HCT116 (cell line): ENCODE results near the gene KRTAP20-2. TPM values are rescaled to one million over a fixed set of nuclear protein-coding genes. Genes with fewer than 3 reads are reported as not detected.

ENCODE experiments used
- ATAC-seq: fragments of 200-7000 bp; cut with Tn5 transposase; 2 replicates; pipeline ENCODE4 v1.9.1; 2020; ENCODE audit warnings: mild to moderate bottlenecking, moderate library complexity
- BruUV-seq: library from RNA; stranded (reverse); fragments of 400-500 nt; replicated peaks from 2 replicates; lab custom pipeline; 2021; lab: Mats Ljungman, UMichigan
- CTCF ChIA-PET: fragments of 300-600 bp; sonication (Branson Sonifier 250); formaldehyde crosslinking; loops from one replicate; lab custom pipeline; 2021; ENCODE audit warnings: antibody characterized with exemption; lab: Charles Lee
- POLR2A ChIA-PET: fragments of 300-600, 350-600 bp; sonication (Branson Sonifier 250); formaldehyde crosslinking; loops from one replicate; lab custom pipeline; 2021; ENCODE audit warnings: antibody characterized with exemption; lab: Charles Lee
- RAD21 ChIA-PET, 2 experiments: fragments of 300-600 bp; sonication (Branson Sonifier 250); formaldehyde crosslinking; loops; one replicate each; lab custom pipeline; 2023; ENCODE audit warnings: low total read pairs in 2 of 2; ENCODE audit not compliant: uncharacterized antibody in 2 of 2, unreplicated experiment in 2 of 2, low non-redundant PET in 1 of 2; lab: Charles Lee
- DNase-seq: peaks from one replicate; pipeline ENCODE4 v3.0.0-alpha.2; 2010; ENCODE audit warnings: low read depth, low spot score
- H2AFZ ChIP-seq: fragments of 200-600 bp; shearing (Covaris generic), sonication (generic); 2 replicates; pipeline ENCODE4 v1.6.1; 2017; ENCODE audit warnings: low read depth, mixed run types, mixed read lengths, antibody characterized with exemption, low read length; ENCODE audit not compliant: poor library complexity, severe bottlenecking
- H3K27ac ChIP-seq: 2 replicates; pipeline ENCODE4 v1.5.1; 2012; ENCODE audit warnings: low read depth, low read length
- H3K27me3 ChIP-seq: fragments of 200-600 bp; sonication (generic); 2 replicates; pipeline ENCODE4 v1.6.1; 2016; ENCODE audit warnings: mixed run types, low read length, mixed read lengths; ENCODE audit not compliant: insufficient read depth
- H3K36me3 ChIP-seq, 2 experiments: fragments of 200-500 bp in 1 of 2; fragments of 200-600 bp in 1 of 2; sonication (Bioruptor generic) in 1 of 2; sonication (generic) in 1 of 2; 2 replicates each; pipeline versions ENCODE4 v1.5.1 to v1.6.1; 2014 to 2016; ENCODE audit warnings: low read length in 2 of 2, inconsistent platforms in 1 of 2, mixed read lengths in 1 of 2, mixed run types in 1 of 2; ENCODE audit not compliant: insufficient read depth in 2 of 2, control insufficient read depth in 1 of 2
- H3K4me1 ChIP-seq, 2 experiments: fragments of 200-600 bp in 1 of 2; sonication (generic) in 1 of 2; 2 replicates each; pipeline versions ENCODE4 v1.5.1 to v1.6.1; 2012 to 2017; ENCODE audit warnings: low read length in 2 of 2, inconsistent platforms in 1 of 2, mild to moderate bottlenecking in 1 of 2, mixed read lengths in 1 of 2, mixed run types in 1 of 2, moderate library complexity in 1 of 2; ENCODE audit not compliant: insufficient read depth in 2 of 2, control insufficient read depth in 1 of 2
- H3K4me2 ChIP-seq: fragments of 200-600 bp; sonication (generic); 2 replicates; pipeline ENCODE4 v1.6.1; 2017; ENCODE audit warnings: mixed run types, low read length, mixed read lengths
- H3K4me3 ChIP-seq, 2 experiments: fragments of 200-600 bp in 1 of 2; sonication (generic) in 1 of 2; replicated peaks in 1 of 2; 2 replicates each; pipeline ENCODE4 v1.5.1; 2011 to 2016; ENCODE audit warnings: low read length in 2 of 2, control low read depth in 1 of 2, low read depth in 1 of 2, mild to moderate bottlenecking in 1 of 2, mixed read lengths in 1 of 2, mixed run types in 1 of 2
- H3K79me2 ChIP-seq: fragments of 200-600 bp; sonication (generic); 2 replicates; pipeline ENCODE4 v1.6.1; 2017; ENCODE audit warnings: mild to moderate bottlenecking, mixed run types, low read length, moderate library complexity, mixed read lengths; ENCODE audit not compliant: insufficient read depth
- H3K9ac ChIP-seq: fragments of 200-600 bp; sonication (generic); 2 replicates; pipeline ENCODE4 v1.6.1; 2016; ENCODE audit warnings: low read length, mixed read lengths
- H3K9me2 ChIP-seq: fragments of 200-600 bp; sonication (generic), shearing (Covaris generic); 2 replicates; pipeline ENCODE4 v1.6.1; 2017; ENCODE audit warnings: mixed run types, mild to moderate bottlenecking, moderate library complexity; ENCODE audit not compliant: insufficient read depth
- H3K9me3 ChIP-seq, 2 experiments: fragments of 200-500 bp in 1 of 2; fragments of 200-600 bp in 1 of 2; sonication (Bioruptor generic) in 1 of 2; sonication (generic) in 1 of 2; 2 replicates each; pipeline ENCODE4 v1.6.1; 2014 to 2017; ENCODE audit warnings: low read length in 2 of 2, mixed read lengths in 2 of 2, inconsistent platforms in 1 of 2, low read depth in 1 of 2, mild to moderate bottlenecking in 1 of 2, mixed run types in 1 of 2, moderate library complexity in 1 of 2; ENCODE audit not compliant: control insufficient read depth in 1 of 2, insufficient read depth in 1 of 2
- H4K20me1 ChIP-seq: fragments of 200-600 bp; sonication (generic), shearing (Covaris generic); 2 replicates; pipeline ENCODE4 v1.6.1; 2017; ENCODE audit warnings: mixed run types, mild to moderate bottlenecking, moderate library complexity; ENCODE audit not compliant: insufficient read depth
- ATF3 ChIP-seq: IDR thresholded peaks from 2 replicates; pipeline ENCODE4 v1.6.1; 2012
- CBX3 ChIP-seq: IDR thresholded peaks from 2 replicates; pipeline ENCODE4 v1.6.1; 2012; ENCODE audit warnings: low read depth
- CEBPB ChIP-seq: IDR thresholded peaks from 2 replicates; pipeline ENCODE4 v1.6.1; 2012; ENCODE audit warnings: low read depth
- CTCF ChIP-seq, 3 experiments: fragments of 200-600 bp in 1 of 3; sonication (generic) in 1 of 3; IDR thresholded peaks in 2 of 3; conservative IDR thresholded peaks in 1 of 3; 2 replicates each; pipeline ENCODE4 v1.5.1; 2012 to 2017; ENCODE audit warnings: low read depth in 2 of 3, low read length in 2 of 3, antibody characterized with exemption in 1 of 3, borderline replicate concordance in 1 of 3, control low read depth in 1 of 3, mild to moderate bottlenecking in 1 of 3, mixed read lengths in 1 of 3, mixed run types in 1 of 3, moderate library complexity in 1 of 3; ENCODE audit not compliant: insufficient read depth in 1 of 3
- ELF1 ChIP-seq: IDR thresholded peaks from 2 replicates; pipeline ENCODE4 v1.6.1; 2012; ENCODE audit warnings: low read depth, borderline replicate concordance
- EZH2phosphoT487 ChIP-seq: fragments of 200-600 bp; IDR thresholded peaks from 2 replicates; pipeline ENCODE4 v1.6.1; 2018; ENCODE audit warnings: antibody characterized with exemption, borderline replicate concordance
- FOSL1 ChIP-seq: IDR thresholded peaks from 2 replicates; pipeline ENCODE4 v1.6.1; 2012; ENCODE audit warnings: low read depth
- MAX ChIP-seq: IDR thresholded peaks from 2 replicates; pipeline ENCODE4 v1.6.1; 2012
- RAD21 ChIP-seq: IDR thresholded peaks from 2 replicates; pipeline ENCODE4 v1.6.1; 2012; ENCODE audit warnings: low read depth, mild to moderate bottlenecking
- SIN3A ChIP-seq: IDR thresholded peaks from 2 replicates; pipeline ENCODE4 v1.6.1; 2012; ENCODE audit warnings: low read depth
- SRF ChIP-seq: IDR thresholded peaks from 2 replicates; pipeline ENCODE4 v1.6.1; 2012; ENCODE audit warnings: low read depth
- YY1 ChIP-seq: IDR thresholded peaks from 2 replicates; pipeline ENCODE4 v1.6.1; 2011; ENCODE audit warnings: low read length, low read depth, moderate library complexity, mild to moderate bottlenecking; ENCODE audit not compliant: insufficient replicate concordance; ENCODE audit errors: extremely low read depth
- ZBTB33 ChIP-seq: IDR thresholded peaks from 2 replicates; pipeline ENCODE4 v1.6.1; 2011; ENCODE audit warnings: mild to moderate bottlenecking, low read length, moderate library complexity; ENCODE audit not compliant: insufficient replicate concordance; ENCODE audit errors: extremely low read depth
- ZFX ChIP-seq: fragments of 450-650 bp; IDR thresholded peaks from 2 replicates; pipeline ENCODE4 v1.6.1; 2017
- ZNF274 ChIP-seq: fragments of 200-500 bp; sonication (Bioruptor generic); IDR thresholded peaks from 2 replicates; pipeline ENCODE4 v1.6.1; 2014; ENCODE audit warnings: mild to moderate bottlenecking, low read depth, low read length, inconsistent platforms
- intact Hi-C: fragments of 100-400 bp; cut with micrococcal nuclease; formaldehyde crosslinking; loops from 2 replicates; pipeline ENCODE4 v1.10.0; 2022
- total RNA-seq: library from RNA; stranded (reverse); gene quantifications from one replicate; pipeline ENCODE4 v1.2.1, GENCODE V29; 2021; ENCODE audit not compliant: unreplicated experiment

KRTAP20-2 gene
- total RNA-seq, 1 experiment from 2014 or later = not detected

- intact Hi-C loops = no loop called here
- RAD21 ChIA-PET = no interaction called here
- no TSS peak for BruUV-seq
Observed at GRCh38 chr21:30629200-30629599, 5.8 kb upstream of the KRTAP20-2 start.

More at GRCh38 chr21:30629200-30629599, 5.8 kb upstream of the KRTAP20-2 start:
- Histone ChIP-seq H4K20me1 (no peaks in the 10 kb centered on the region), H3K9me2 (no peaks in the 10 kb centered on the region), H3K9me3 (peaks cover 15 to 26% of the 10 kb centered on the region in 2 experiments; a peak in 2 of 4 replicates), H3K9ac (no peak overlapping the region), H3K79me2 (no peaks in the 10 kb centered on the region), H3K4me2 (no peak overlapping the region), H3K36me3 (no peaks in the 10 kb centered on the region), H3K4me1 (no peaks in the 10 kb centered on the region), H3K4me3 (no peak overlapping the region), H3K27ac (no peak overlapping the region), H3K27me3 (no peaks in the 10 kb centered on the region), H2AFZ (no peak overlapping the region)
- TF ChIP-seq SIN3A (no peak), SRF (no peak), ZNF274 (no peak), EZH2phosphoT487 (no peak), ZBTB33 (no peak), MAX (no peak), CBX3 (no peak), YY1 (no peak), FOSL1 (no peak), ZFX (no peak), ELF1 (no peak), CEBPB (no peak), RAD21 (no peak), CTCF (IDR thresholded peaks at IDR 0.05 in 2 of 3, conservative IDR thresholded peaks at IDR 0.05 in 1 of 3; ENCODE audit: borderline replicate concordance in 1 of 3, insufficient read depth in 1 of 3, low read depth in 2 of 3, low read length in 2 of 3) (no peak), ATF3 (no peak)
- POLR2A ChIA-PET = no interaction called here
- CTCF ChIA-PET = no interaction called here
- no peak for DNase-seq
- no peak for ATAC-seq
